Testis (tissue), 3 donors: Measurements from ENCODE around the gene ATP13A3. TPM values are rescaled to one million over a fixed set of nuclear protein-coding genes. Genes with fewer than 3 reads are reported as not detected.

Source experiments
- DNase-seq: peaks from one replicate; pipeline ENCODE4 v3.0.0-alpha.2; 2019
- H3K27ac ChIP-seq, 2 donors: fragments of 200-600 bp; sonication (generic); one replicate each; pipeline ENCODE4 v1.5.1; 2019
- H3K27me3 ChIP-seq: fragments of 200-600 bp; sonication (generic); one replicate; pipeline ENCODE4 v1.5.1; 2019
- H3K36me3 ChIP-seq: fragments of 200-600 bp; sonication (generic); one replicate; pipeline ENCODE4 v1.5.1; 2017; ENCODE audit warnings: low read depth; ENCODE audit errors: missing control alignments
- H3K4me1 ChIP-seq: fragments of 200-600 bp; sonication (generic); one replicate; pipeline ENCODE4 v1.5.1; 2019
- H3K4me3 ChIP-seq, 2 donors: fragments of 200-600 bp; sonication (generic); one replicate each; pipeline ENCODE4 v1.5.1; 2017 to 2019
- H3K9me3 ChIP-seq: fragments of 200-600 bp; sonication (generic); one replicate; pipeline ENCODE4 v1.5.1; 2017
- POLR2A ChIP-seq: fragments of 450-650 bp; IDR thresholded peaks from one replicate; pipeline ENCODE4 v1.6.1; 2017; ENCODE audit warnings: antibody characterized with exemption, mild to moderate bottlenecking, moderate library complexity
- WGBS, 2 donors: methylation state at CpG; one replicate each; pipeline ENCODE4 v1.1.5; 2018; 5-methylcytosine and 5-hydroxymethylcytosine counted together
- intact Hi-C: fragments of 100-400 bp; cut with DNase I; formaldehyde crosslinking; loops from one replicate; pipeline ENCODE4 v1.15.1; 2023; ENCODE audit warnings: low total_unique reads
- polyA plus RNA-seq: library from polyadenylated mRNA; stranded (reverse); fragments of 350-450 nt; fragmentation: Illumina TruSeq; extraction: RNeasy Lipid Tissue Mini Kit (QIAGEN cat#74804); gene quantifications from one replicate; pipeline ENCODE4 v1.2.3, GENCODE V29; 2014; ENCODE audit warnings: low read depth, low replicate concordance; ENCODE audit not compliant: insufficient read depth
- total RNA-seq, 2 donors: library from RNA; depleted of rRNA; stranded (reverse); fragments of >200 nt; gene quantifications; one replicate each; pipeline ENCODE4 v1.2.3, GENCODE V29; 2016
- TF ChIP-seq, protein P1 (sequence below), 3 experiments: fragments of 450-650 bp in 2 of 3; fragments of 200-600 bp in 1 of 3; sonication (generic) in 1 of 3; IDR thresholded peaks; one replicate each; pipeline ENCODE4 v1.5.1; 2016 to 2019; ENCODE audit warnings: antibody characterized with exemption in 3 of 3, mild to moderate bottlenecking in 2 of 3, moderate library complexity in 1 of 3

ATP13A3 gene
- total and polyA plus RNA-seq, 3 donors from 2014 or later, result 26.6 to 62.3 (median 51.8) TPM

DNA sequence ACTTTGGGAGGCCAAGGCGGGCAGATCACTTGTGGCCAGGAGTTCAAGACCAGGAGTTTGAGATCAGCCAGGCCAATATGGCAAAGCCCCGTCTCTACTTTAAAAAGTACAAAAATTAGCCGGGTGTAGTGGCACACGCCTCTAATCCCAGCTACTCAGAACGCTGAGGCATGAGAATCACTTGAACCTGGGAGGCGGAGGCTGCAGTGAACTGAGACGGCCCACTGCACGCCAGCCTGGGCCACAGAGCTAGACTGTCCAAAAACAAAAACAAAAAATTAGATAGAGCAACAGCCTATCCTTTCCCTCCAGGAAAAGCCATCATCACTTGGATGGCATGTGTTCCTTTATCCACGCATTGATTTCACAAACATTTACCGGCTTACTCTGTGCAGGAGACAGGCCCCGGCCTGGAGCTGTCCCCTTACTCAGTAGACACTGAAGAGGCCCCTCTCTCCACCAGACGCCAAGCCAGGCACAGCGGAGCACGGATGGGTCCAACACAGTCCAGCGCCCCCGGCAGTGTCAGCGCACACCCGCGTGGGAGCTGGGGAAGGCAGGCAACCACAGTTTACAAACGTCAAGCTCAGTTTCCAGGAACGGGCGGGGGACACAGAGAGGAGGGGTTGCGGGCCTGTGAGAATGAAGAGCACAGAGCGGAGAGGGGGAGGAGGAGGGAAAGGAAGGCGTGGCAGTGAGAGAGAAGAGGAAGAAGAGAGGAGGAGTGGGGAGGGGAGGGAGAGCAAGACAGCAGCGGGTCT, 90.8 kb downstream of the ATP13A3 start:
- intact Hi-C loops, result no loop called here
- Histone ChIP-seq H3K4me3 (no peak overlapping the region), H3K27me3 (no peaks in the 10 kb centered on the region), H3K36me3 (no peaks in the 10 kb centered on the region), H3K4me1 (peaks cover 5% of the 10 kb centered on the region), H3K27ac (no peak overlapping the region), H3K9me3 (no peaks in the 10 kb centered on the region)
- 25 to 36% methylated on average over 18 to 26 of the region's 26 CpGs for WGBS, 2 donors
- DNase-seq, result peak; percentile 60
- TF ChIP-seq, protein P1, sequence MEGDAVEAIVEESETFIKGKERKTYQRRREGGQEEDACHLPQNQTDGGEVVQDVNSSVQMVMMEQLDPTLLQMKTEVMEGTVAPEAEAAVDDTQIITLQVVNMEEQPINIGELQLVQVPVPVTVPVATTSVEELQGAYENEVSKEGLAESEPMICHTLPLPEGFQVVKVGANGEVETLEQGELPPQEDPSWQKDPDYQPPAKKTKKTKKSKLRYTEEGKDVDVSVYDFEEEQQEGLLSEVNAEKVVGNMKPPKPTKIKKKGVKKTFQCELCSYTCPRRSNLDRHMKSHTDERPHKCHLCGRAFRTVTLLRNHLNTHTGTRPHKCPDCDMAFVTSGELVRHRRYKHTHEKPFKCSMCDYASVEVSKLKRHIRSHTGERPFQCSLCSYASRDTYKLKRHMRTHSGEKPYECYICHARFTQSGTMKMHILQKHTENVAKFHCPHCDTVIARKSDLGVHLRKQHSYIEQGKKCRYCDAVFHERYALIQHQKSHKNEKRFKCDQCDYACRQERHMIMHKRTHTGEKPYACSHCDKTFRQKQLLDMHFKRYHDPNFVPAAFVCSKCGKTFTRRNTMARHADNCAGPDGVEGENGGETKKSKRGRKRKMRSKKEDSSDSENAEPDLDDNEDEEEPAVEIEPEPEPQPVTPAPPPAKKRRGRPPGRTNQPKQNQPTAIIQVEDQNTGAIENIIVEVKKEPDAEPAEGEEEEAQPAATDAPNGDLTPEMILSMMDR (IDR thresholded peaks at IDR 0.05), result no peak
- TF ChIP-seq POLR2A, result no peak

GRCh38 chr3:194395212-194395611, 91.6 kb downstream of the ATP13A3 start:
- no peak overlapping the region for H3K27ac ChIP-seq
- H3K36me3 ChIP-seq, result no peaks in the 10 kb centered on the region
- intact Hi-C loops, result no loop called here
- no peaks in the 10 kb centered on the region for H3K9me3 ChIP-seq
- peaks cover 5% of the 10 kb centered on the region for H3K4me1 ChIP-seq
- TF ChIP-seq, protein P1 (IDR thresholded peaks at IDR 0.05), result no peak
- no peak for TF ChIP-seq POLR2A
- no peak for DNase-seq
- H3K27me3 ChIP-seq, result no peaks in the 10 kb centered on the region
- 69 to 91% methylated on average over 5 of the region's 5 CpGs for WGBS, 2 donors
- no peak overlapping the region for H3K4me3 ChIP-seq

- no peak for TF ChIP-seq POLR2A
- 93 to 96% methylated on average over 7 of the region's 7 CpGs for WGBS, 2 donors
- intact Hi-C loops, result no loop called here
- H3K9me3 ChIP-seq, result no peaks in the 10 kb centered on the region
- H3K36me3 ChIP-seq, result no peaks in the 10 kb centered on the region
- peaks cover 5% of the 10 kb centered on the region for H3K4me1 ChIP-seq
- H3K27me3 ChIP-seq, result no peaks in the 10 kb centered on the region
- H3K4me3 ChIP-seq, result no peak overlapping the region
- no peak overlapping the region for H3K27ac ChIP-seq
- no peak for DNase-seq
Observed at GRCh38 chr3:194392576-194392975, 94.2 kb downstream of the ATP13A3 start.

DNA sequence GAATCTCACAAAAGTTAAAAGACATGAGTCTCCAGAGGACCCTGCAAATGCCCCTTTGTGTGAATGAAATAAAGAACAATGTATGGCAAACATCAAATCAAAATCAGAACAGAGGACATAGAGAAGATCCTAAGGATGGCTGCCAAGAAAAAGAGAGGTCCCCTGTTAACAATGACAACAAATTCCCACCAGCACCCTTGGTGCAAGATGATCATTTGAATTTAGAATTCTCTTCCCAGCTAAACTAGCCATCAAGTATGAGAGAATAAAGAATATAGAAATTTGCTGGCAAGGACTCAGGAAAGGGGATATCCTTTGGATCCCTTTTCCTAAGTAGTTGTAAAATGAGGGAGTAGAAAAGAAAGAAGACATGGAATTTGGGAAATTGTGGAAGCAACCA, 96.0 kb downstream of the ATP13A3 start:
- H3K4me1 ChIP-seq, result no peaks in the 10 kb centered on the region
- TF ChIP-seq, protein P1 (IDR thresholded peaks at IDR 0.05), result no peak
- TF ChIP-seq POLR2A, result no peak
- H3K27me3 ChIP-seq, result no peaks in the 10 kb centered on the region
- no peaks in the 10 kb centered on the region for H3K9me3 ChIP-seq
- no peak for DNase-seq
- no peaks in the 10 kb centered on the region for H3K36me3 ChIP-seq
- no peak overlapping the region for H3K27ac ChIP-seq
- intact Hi-C loops, result no loop called here
- H3K4me3 ChIP-seq, result no peak overlapping the region

DNA sequence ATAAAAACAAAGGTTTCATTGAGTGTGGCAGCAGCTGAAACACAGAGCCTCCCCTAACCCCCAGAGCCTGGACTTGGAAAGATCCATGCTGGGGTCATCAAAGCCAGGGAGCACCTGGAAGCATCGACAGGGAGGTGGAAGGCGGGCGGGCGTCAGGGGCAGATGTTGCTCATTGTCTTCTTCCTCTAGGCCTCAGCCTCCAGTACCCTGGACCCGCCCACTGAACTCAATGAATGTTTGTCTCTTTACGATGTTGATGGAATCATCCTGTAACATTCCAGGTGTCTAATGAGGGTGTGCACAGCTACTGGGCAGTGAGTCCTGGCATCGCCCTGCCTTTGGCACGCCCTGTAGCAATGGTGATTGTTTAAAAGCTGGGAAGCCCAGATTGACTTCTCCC, 97.5 kb downstream of the ATP13A3 start:
- WGBS, 2 donors, result 89 to 92% methylated on average over 8 of the region's 8 CpGs
- H3K36me3 ChIP-seq, result no peaks in the 10 kb centered on the region
- H3K27me3 ChIP-seq, result no peaks in the 10 kb centered on the region
- intact Hi-C loops, result no loop called here
- H3K4me1 ChIP-seq, result no peaks in the 10 kb centered on the region
- TF ChIP-seq POLR2A, result no peak
- TF ChIP-seq, protein P1 (IDR thresholded peaks at IDR 0.05), result no peak
- no peaks in the 10 kb centered on the region for H3K9me3 ChIP-seq
- no peak overlapping the region for H3K4me3 ChIP-seq
- DNase-seq, result no peak
- no peak overlapping the region for H3K27ac ChIP-seq
